ENCODE results near the gene RAPSN.

The RAPSN gene

GRCh38 chr11:47437746-47438418 is 11.1 kb downstream of the RAPSN start:
- TF ChIP-seq, protein P1, sequence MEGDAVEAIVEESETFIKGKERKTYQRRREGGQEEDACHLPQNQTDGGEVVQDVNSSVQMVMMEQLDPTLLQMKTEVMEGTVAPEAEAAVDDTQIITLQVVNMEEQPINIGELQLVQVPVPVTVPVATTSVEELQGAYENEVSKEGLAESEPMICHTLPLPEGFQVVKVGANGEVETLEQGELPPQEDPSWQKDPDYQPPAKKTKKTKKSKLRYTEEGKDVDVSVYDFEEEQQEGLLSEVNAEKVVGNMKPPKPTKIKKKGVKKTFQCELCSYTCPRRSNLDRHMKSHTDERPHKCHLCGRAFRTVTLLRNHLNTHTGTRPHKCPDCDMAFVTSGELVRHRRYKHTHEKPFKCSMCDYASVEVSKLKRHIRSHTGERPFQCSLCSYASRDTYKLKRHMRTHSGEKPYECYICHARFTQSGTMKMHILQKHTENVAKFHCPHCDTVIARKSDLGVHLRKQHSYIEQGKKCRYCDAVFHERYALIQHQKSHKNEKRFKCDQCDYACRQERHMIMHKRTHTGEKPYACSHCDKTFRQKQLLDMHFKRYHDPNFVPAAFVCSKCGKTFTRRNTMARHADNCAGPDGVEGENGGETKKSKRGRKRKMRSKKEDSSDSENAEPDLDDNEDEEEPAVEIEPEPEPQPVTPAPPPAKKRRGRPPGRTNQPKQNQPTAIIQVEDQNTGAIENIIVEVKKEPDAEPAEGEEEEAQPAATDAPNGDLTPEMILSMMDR (IDR thresholded peaks at IDR 0.05) = no peak

DNA sequence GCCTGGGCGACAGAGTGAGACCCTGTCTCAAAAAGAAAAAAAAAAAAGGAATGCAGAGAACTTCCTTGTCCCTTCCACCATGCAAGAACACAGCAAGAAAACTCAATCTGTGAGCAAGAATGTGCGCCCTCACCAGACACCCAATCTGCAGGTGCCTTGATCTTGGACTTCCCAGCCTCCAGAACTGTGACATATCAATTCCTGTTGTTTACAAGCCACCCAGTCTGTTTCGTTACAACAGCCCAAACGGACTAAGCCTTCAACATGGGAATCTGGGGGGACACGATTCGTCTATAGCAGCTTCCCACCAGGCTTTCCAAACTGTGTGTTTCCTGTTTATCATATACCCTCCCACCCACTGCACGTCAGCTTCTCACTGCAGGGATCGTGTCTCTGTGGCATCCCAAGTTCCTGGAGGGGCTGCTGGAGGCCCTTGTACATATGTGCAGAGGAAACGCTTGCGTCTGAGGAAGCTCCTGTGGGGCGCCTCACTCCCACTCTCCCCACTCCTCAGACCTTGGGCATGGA is 11.7 kb downstream of the RAPSN start:
- TF ChIP-seq, protein P1 (IDR thresholded peaks at IDR 0.05) = no peak

DNA sequence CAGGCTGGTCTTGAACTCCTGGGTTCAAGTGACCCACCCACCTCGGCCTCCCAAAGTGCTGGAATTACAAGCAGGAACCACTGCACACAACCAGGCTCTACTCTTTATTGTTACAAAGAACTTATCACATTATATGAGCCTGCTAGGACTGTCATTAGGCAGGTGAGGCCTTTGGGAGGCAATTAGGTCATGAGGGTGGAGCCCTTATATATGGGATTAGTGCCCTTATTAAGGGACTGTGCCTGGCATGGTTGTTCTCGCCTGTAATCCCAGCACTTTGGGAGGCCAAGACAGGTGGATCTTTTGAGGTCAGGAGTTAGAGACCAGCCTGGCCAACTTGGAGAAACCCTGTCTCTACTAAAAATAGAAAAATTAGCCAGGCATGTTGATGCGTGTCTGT is 12.2 kb downstream of the RAPSN start:
- TF ChIP-seq, protein P1 (IDR thresholded peaks at IDR 0.05) = no peak

DNA sequence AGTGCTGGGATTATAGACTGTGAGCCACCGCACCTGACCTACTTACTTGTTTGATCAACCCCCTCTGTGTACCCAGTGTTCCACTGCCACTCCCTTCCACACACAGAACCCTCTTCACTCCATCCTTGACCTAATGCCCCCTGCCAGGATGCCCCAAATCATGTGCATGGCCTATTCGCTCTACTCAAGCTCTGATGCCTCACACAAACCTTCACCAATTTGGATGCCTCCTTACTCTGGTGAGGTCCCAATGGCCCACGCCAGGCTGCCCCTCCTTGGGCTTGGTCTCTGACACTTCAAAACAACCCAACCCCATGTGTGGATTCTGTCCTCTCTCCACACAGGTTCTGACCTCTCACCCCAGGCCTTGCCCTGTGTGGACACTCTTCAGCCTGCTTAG is 13.2 kb downstream of the RAPSN start:
- TF ChIP-seq, protein P1 (IDR thresholded peaks at IDR 0.05) = no peak

- TF ChIP-seq, protein P1 (IDR thresholded peaks at IDR 0.05) = no peak
Observed at GRCh38 chr11:47434011-47434786, 14.7 kb downstream of the RAPSN start.

- TF ChIP-seq, protein P1 (IDR thresholded peaks at IDR 0.05) = no peak
Observed at GRCh38 chr11:47433157-47433556, 15.8 kb downstream of the RAPSN start.

- TF ChIP-seq, protein P1 (IDR thresholded peaks at IDR 0.05) = no peak
Observed at GRCh38 chr11:47431356-47432083, 17.4 kb downstream of the RAPSN start.

All from LNCAP (cell line).